ENCODE results near the gene CCT8L2.
"Not testable (repeated sequence)": the region's sequence is repeated elsewhere in the genome, so short reads cannot be mapped to it uniquely, and the experiment has no call there.

DNA sequence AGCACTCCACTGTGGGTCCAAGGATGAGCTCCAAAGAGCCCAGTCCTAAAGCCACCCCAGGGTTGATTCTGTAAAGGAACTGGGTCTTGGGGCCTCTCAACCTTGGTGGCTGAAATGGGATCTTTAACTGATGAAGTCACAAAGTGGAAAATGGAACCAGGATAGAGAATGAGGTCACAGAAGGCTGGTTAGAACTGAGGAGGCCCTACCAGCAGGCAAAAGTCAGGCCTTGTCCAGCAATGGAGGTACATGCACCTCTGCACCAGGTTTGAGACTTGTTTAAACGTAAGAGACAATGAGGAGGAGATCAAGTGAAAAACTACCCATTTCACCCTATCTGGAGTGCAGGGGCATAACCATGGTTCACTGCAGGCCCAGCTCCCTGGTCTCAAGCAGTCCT, at the start of gene CCT8L2:
- TF ChIP-seq POLR2A (IDR thresholded peaks at IDR 0.05; ENCODE audit: control extremely low read depth in 1 of 2, low read depth in 2 of 2, low read length in 2 of 2); SUZ12 (IDR thresholded peaks at IDR 0.05; ENCODE audit: low read length); TEAD4 (IDR thresholded peaks at IDR 0.05; ENCODE audit: low read depth, low read length); CEBPB (IDR thresholded peaks at IDR 0.05; ENCODE audit: low read depth, low read length): not testable (repeated sequence)
- TF ChIP-seq, protein P1, sequence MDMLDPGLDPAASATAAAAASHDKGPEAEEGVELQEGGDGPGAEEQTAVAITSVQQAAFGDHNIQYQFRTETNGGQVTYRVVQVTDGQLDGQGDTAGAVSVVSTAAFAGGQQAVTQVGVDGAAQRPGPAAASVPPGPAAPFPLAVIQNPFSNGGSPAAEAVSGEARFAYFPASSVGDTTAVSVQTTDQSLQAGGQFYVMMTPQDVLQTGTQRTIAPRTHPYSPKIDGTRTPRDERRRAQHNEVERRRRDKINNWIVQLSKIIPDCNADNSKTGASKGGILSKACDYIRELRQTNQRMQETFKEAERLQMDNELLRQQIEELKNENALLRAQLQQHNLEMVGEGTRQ (IDR thresholded peaks at IDR 0.05; ENCODE audit: low read length), result not testable (repeated sequence)

Measured in H1 (cell line).